ENCODE measurements around the gene ACTRT2.

Gene ACTRT2

GRCh38 chr1:3001471-3002348 is 19.6 kb upstream of the ACTRT2 start:
- in situ Hi-C loops (cut with HindIII; ENCODE audit: low sequenced_read_pairs), result no loop called here

- in situ Hi-C loops (cut with HindIII; ENCODE audit: low sequenced_read_pairs), result no loop called here
Observed at GRCh38 chr1:3002349-3003038, 18.8 kb upstream of the ACTRT2 start.

- in situ Hi-C loops (cut with HindIII; ENCODE audit: low sequenced_read_pairs), result no loop called here
Observed at GRCh38 chr1:3003039-3003940, 18.0 kb upstream of the ACTRT2 start.

- in situ Hi-C loops (cut with HindIII; ENCODE audit: low sequenced_read_pairs), result no loop called here
Observed at GRCh38 chr1:3003941-3004270, 17.4 kb upstream of the ACTRT2 start.

- in situ Hi-C loops (cut with HindIII; ENCODE audit: low sequenced_read_pairs), result no loop called here
Observed at GRCh38 chr1:3004285-3005205, 16.7 kb upstream of the ACTRT2 start.

- in situ Hi-C loops (cut with HindIII; ENCODE audit: low sequenced_read_pairs), result no loop called here
Observed at GRCh38 chr1:3005771-3006170, 15.5 kb upstream of the ACTRT2 start.

- in situ Hi-C loops (cut with HindIII; ENCODE audit: low sequenced_read_pairs), result no loop called here
Observed at GRCh38 chr1:3007298-3008147, 13.7 kb upstream of the ACTRT2 start.

- in situ Hi-C loops (cut with HindIII; ENCODE audit: low sequenced_read_pairs), result no loop called here
Observed at GRCh38 chr1:3009021-3009420, 12.2 kb upstream of the ACTRT2 start.

GRCh38 chr1:3009556-3009955 is 11.7 kb upstream of the ACTRT2 start:
- in situ Hi-C loops (cut with HindIII; ENCODE audit: low sequenced_read_pairs), result no loop called here

- in situ Hi-C loops (cut with HindIII; ENCODE audit: low sequenced_read_pairs), result no loop called here
Observed at GRCh38 chr1:3011127-3011526, 10.1 kb upstream of the ACTRT2 start.

- in situ Hi-C loops (cut with HindIII; ENCODE audit: low sequenced_read_pairs), result no loop called here
Observed at GRCh38 chr1:3011631-3012455, 9.4 kb upstream of the ACTRT2 start.

- in situ Hi-C loops (cut with HindIII; ENCODE audit: low sequenced_read_pairs), result no loop called here
Observed at GRCh38 chr1:3012456-3013291, 8.6 kb upstream of the ACTRT2 start.

GRCh38 chr1:3013371-3014049 is 7.8 kb upstream of the ACTRT2 start:
- in situ Hi-C loops (cut with HindIII; ENCODE audit: low sequenced_read_pairs), result no loop called here

GRCh38 chr1:3014050-3014440 is 7.2 kb upstream of the ACTRT2 start:
- in situ Hi-C loops (cut with HindIII; ENCODE audit: low sequenced_read_pairs), result no loop called here

GRCh38 chr1:3014443-3015268 is 6.6 kb upstream of the ACTRT2 start:
- in situ Hi-C loops (cut with HindIII; ENCODE audit: low sequenced_read_pairs), result no loop called here

GRCh38 chr1:3015269-3015635 is 6.0 kb upstream of the ACTRT2 start:
- in situ Hi-C loops (cut with HindIII; ENCODE audit: low sequenced_read_pairs), result no loop called here
